GM19193 (cell line): Measurements from ENCODE around the gene ENTPD2.

ENCODE experiments used
- POLR2A ChIP-seq: IDR thresholded peaks from 4 replicates; pipeline ENCODE4 v1.6.1; 2011; ENCODE audit not compliant: insufficient read depth, insufficient read length; ENCODE audit errors: extremely low read depth

Gene ENTPD2

GRCh38 chr9:137013571-137013940, 40.3 kb downstream of the ENTPD2 start:
- no peak for TF ChIP-seq POLR2A

GRCh38 chr9:137012694-137013570, 40.9 kb downstream of the ENTPD2 start:
- TF ChIP-seq POLR2A: no peak

GRCh38 chr9:137011907-137012675, 41.8 kb downstream of the ENTPD2 start:
- no peak for TF ChIP-seq POLR2A

- no peak for TF ChIP-seq POLR2A
These were observed 42.7 kb downstream of the ENTPD2 start for GRCh38 chr9:137011156-137011555.

GRCh38 chr9:137009938-137010732, 43.7 kb downstream of the ENTPD2 start:
- TF ChIP-seq POLR2A: no peak

GRCh38 chr9:137009217-137009616, 44.6 kb downstream of the ENTPD2 start:
- no peak for TF ChIP-seq POLR2A

- no peak for TF ChIP-seq POLR2A
These were observed 45.5 kb downstream of the ENTPD2 start for GRCh38 chr9:137008312-137008711.

- no peak for TF ChIP-seq POLR2A
These were observed 46.0 kb downstream of the ENTPD2 start for GRCh38 chr9:137007816-137008270.

GRCh38 chr9:137007108-137007815, 46.6 kb downstream of the ENTPD2 start:
- no peak for TF ChIP-seq POLR2A

- no peak for TF ChIP-seq POLR2A
These were observed 47.5 kb downstream of the ENTPD2 start for GRCh38 chr9:137006116-137007003.

- TF ChIP-seq POLR2A: no peak
These were observed 51.2 kb downstream of the ENTPD2 start for GRCh38 chr9:137002646-137003041.

- no peak for TF ChIP-seq POLR2A
These were observed 51.8 kb downstream of the ENTPD2 start for GRCh38 chr9:137001857-137002645.
